KMS-11 (cell line): Measurements from ENCODE around the gene RAVER2.

Source experiments
- H2AFZ ChIP-seq: fragments of 200-600 bp; sonication (generic); 2 replicates; pipeline ENCODE4 v1.6.1; 2016; ENCODE audit warnings: antibody characterized with exemption, mixed run types, low read depth
- H3K27ac ChIP-seq: fragments of 200-600 bp; sonication (generic); 2 replicates; pipeline ENCODE4 v1.6.1; 2016; ENCODE audit warnings: mild to moderate bottlenecking, mixed run types
- H3K27me3 ChIP-seq: fragments of 200-600 bp; sonication (generic); 2 replicates; pipeline ENCODE4 v1.6.1; 2017; ENCODE audit warnings: mild to moderate bottlenecking, low read depth, mixed run types, moderate library complexity; ENCODE audit not compliant: insufficient read depth
- H3K36me3 ChIP-seq: fragments of 200-600 bp; sonication (generic); 2 replicates; pipeline ENCODE4 v1.6.1; 2017; ENCODE audit warnings: mild to moderate bottlenecking, mixed run types; ENCODE audit not compliant: insufficient read depth
- H3K4me1 ChIP-seq: fragments of 200-600 bp; sonication (generic); 2 replicates; pipeline ENCODE4 v1.6.1; 2016; ENCODE audit warnings: mild to moderate bottlenecking, low read depth, mixed run types; ENCODE audit not compliant: poor library complexity, severe bottlenecking
- H3K4me2 ChIP-seq: fragments of 200-600 bp; sonication (generic); 2 replicates; pipeline ENCODE4 v1.7.0; 2016; ENCODE audit warnings: mild to moderate bottlenecking, mixed run types
- H3K4me3 ChIP-seq: fragments of 200-600 bp; sonication (generic); IDR thresholded peaks from 2 replicates; pipeline ENCODE4 v1.6.1; 2017; ENCODE audit warnings: low read depth, low read length, mixed read lengths; ENCODE audit not compliant: insufficient read depth
- H3K79me2 ChIP-seq: fragments of 200-600 bp; sonication (generic); 2 replicates; pipeline ENCODE4 v1.6.1; 2016; ENCODE audit warnings: low read depth, mixed run types; ENCODE audit not compliant: insufficient read depth
- H3K9ac ChIP-seq: fragments of 200-600 bp; sonication (generic); 2 replicates; pipeline ENCODE4 v1.6.1; 2016; ENCODE audit warnings: mild to moderate bottlenecking, mixed run types
- H4K20me1 ChIP-seq: fragments of 200-600 bp; sonication (generic); 2 replicates; pipeline ENCODE4 v1.6.1; 2016; ENCODE audit warnings: mild to moderate bottlenecking, mixed run types; ENCODE audit not compliant: insufficient read depth
- CTCF ChIP-seq: fragments of 200-600 bp; sonication (generic); conservative IDR thresholded peaks from 2 replicates; pipeline ENCODE4 v1.6.1; 2017; ENCODE audit warnings: low read depth, mild to moderate bottlenecking, antibody characterized with exemption, low read length, moderate library complexity, mixed read lengths

The RAVER2 gene

GRCh38 chr1:64856553-64856952 is 111.7 kb downstream of the RAVER2 start:
- no peak overlapping the region for H2AFZ ChIP-seq
- no peaks in the 10 kb centered on the region for H3K36me3 ChIP-seq
- no peak overlapping the region for H3K4me3 ChIP-seq
- H3K4me1 ChIP-seq: peaks cover 4% of the 10 kb centered on the region
- H3K27me3 ChIP-seq: no peaks in the 10 kb centered on the region
- no peak overlapping the region for H3K27ac ChIP-seq
- H3K4me2 ChIP-seq: no peak overlapping the region
- no peak for TF ChIP-seq CTCF
- no peak overlapping the region for H3K9ac ChIP-seq
- no peaks in the 10 kb centered on the region for H4K20me1 ChIP-seq
- no peaks in the 10 kb centered on the region for H3K79me2 ChIP-seq

DNA sequence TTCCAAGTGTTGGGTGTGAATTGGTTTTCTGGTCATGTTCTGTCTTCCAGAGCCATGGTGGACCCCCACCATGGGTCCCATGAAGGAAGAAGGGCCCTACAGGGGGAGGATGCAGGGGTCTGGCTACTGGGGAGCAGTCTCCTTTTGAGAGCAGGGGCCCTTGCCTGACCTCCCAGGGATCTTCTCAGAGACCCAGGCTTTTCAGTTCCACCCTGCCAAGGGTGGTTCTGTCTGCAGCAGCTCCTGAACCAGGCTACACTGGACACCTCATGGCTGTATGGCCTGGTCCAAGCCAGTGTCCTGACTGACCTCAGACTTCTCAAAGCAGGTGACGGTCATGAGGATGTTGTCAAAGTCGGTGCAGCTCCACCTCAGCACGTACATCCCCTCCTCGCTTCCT is 112.5 kb downstream of the RAVER2 start:
- H3K4me3 ChIP-seq: no peak overlapping the region
- no peaks in the 10 kb centered on the region for H4K20me1 ChIP-seq
- H2AFZ ChIP-seq: no peak overlapping the region
- H3K27me3 ChIP-seq: no peaks in the 10 kb centered on the region
- H3K4me2 ChIP-seq: no peak overlapping the region
- H3K79me2 ChIP-seq: no peaks in the 10 kb centered on the region
- no peak overlapping the region for H3K27ac ChIP-seq
- no peak overlapping the region for H3K9ac ChIP-seq
- no peak for TF ChIP-seq CTCF
- H3K36me3 ChIP-seq: no peaks in the 10 kb centered on the region
- H3K4me1 ChIP-seq: peaks cover 7% of the 10 kb centered on the region

DNA sequence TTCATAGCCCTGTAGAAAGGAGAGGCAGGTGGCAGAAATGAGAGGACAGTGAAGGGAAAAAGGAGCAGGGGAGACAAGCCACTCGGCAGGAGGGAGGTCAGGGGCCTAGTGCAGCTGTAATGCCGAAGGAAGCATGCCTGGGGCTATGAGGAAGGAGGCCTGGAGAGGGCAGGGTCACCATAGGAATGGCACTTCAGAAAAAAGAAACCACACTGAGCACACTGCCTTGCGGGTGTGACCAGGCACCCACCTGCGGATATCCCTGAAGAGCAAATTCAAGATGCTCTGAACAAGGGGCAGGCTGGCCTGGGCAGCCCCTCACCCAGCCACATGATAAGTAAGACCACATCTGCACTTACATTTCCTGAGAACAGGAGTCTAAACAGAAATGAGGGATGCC is 116.7 kb downstream of the RAVER2 start:
- H3K4me1 ChIP-seq: peaks cover 10% of the 10 kb centered on the region
- no peak for TF ChIP-seq CTCF
- no peak overlapping the region for H3K9ac ChIP-seq
- no peak overlapping the region for H3K4me3 ChIP-seq
- H4K20me1 ChIP-seq: no peaks in the 10 kb centered on the region
- no peak overlapping the region for H3K4me2 ChIP-seq
- no peaks in the 10 kb centered on the region for H3K27me3 ChIP-seq
- no peak overlapping the region for H2AFZ ChIP-seq
- no peaks in the 10 kb centered on the region for H3K79me2 ChIP-seq
- no peak overlapping the region for H3K27ac ChIP-seq
- H3K36me3 ChIP-seq: peaks cover 3% of the 10 kb centered on the region; the same call in 1 of the 2 replicates

- H4K20me1 ChIP-seq: no peaks in the 10 kb centered on the region
- H3K4me3 ChIP-seq: no peak overlapping the region
- H3K27me3 ChIP-seq: no peaks in the 10 kb centered on the region
- H3K27ac ChIP-seq: no peak overlapping the region
- H3K4me1 ChIP-seq: peaks cover 10% of the 10 kb centered on the region
- no peak overlapping the region for H2AFZ ChIP-seq
- H3K9ac ChIP-seq: no peak overlapping the region
- peaks cover 3% of the 10 kb centered on the region; the same call in 1 of the 2 replicates for H3K36me3 ChIP-seq
- no peaks in the 10 kb centered on the region for H3K79me2 ChIP-seq
- H3K4me2 ChIP-seq: no peak overlapping the region
- TF ChIP-seq CTCF: no peak
Measured at GRCh38 chr1:64864018-64864940, 119.4 kb downstream of the RAVER2 start.
